Suppressor macrophage treated with lipopolysaccharide for 4 hours (primary cell): Measurements from ENCODE around the gene HOATZ.

Experiments used
- DNase-seq: peaks from one replicate; pipeline ENCODE4 v3.0.0-alpha.2; 2020

Gene HOATZ

DNA sequence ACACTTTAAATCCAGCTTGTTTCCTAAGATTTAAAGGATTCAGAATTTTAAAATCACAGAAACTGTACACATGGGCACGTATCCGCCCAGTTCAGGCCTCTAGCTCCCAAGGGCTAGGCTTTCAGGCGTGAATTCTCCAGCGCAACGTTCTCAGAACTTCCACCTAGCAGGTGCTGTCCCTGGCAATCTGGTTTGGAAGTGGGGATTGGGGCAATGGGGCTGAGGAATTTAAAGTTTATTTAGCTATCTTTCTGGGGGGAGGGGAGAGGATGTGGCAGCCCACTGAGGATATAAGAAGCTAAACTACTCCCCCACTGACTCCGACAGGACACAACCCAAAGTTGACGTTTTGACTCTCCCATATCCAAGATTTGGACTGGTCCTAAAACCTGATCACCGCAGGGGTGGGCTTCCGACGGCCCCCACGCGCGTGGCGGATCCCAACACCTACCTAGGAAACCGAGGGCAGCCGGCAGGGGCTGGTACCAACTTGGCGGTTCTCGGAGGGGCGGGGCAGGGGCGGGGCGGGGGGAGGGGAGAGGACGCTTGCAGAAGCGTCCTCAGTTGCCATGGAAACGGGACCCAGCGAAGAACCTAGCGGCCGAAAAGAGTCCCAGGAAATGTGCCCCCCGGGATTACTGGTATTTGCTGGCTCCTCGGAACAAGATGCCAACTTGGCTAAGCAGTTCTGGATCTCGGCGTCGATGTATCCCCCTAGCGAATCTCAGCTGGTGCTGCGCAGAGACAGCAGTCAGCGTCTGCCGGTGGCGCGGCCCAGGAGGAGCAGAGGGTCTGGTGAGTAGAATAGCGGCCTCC lies at the start of gene HOATZ:
TSS of gene HOATZ (plus strand) at position 563 of the 816 bp plus-strand sequence. CDS start at position 570, 7 bp downstream.
- no peak for DNase-seq

- DNase-seq: no peak
Measured at GRCh38 chr11:111465400-111465799, 49.2 kb upstream of the HOATZ start.

DNA sequence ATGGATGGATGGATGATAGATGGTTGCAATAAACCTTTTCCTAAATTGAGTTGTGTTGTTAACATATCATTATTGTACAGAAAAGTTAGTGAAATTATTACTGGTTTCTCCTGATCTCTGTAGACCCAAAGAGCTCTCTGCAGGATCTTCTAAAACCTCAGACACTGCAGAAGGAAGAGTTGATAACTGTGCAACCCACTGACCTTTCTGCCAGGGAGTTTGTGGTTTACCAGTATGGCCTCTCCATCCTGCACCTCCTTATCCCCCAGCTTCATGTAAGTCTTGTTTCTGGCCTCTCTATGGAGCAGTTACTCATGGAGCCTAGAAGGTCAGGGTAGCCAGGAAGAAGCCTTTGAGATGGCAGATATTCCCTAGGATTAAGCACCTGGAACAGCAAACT lies 48.0 kb upstream of the HOATZ start:
- no peak for DNase-seq

- no peak for DNase-seq
Measured at GRCh38 chr11:111469200-111469599, 45.4 kb upstream of the HOATZ start.

DNA sequence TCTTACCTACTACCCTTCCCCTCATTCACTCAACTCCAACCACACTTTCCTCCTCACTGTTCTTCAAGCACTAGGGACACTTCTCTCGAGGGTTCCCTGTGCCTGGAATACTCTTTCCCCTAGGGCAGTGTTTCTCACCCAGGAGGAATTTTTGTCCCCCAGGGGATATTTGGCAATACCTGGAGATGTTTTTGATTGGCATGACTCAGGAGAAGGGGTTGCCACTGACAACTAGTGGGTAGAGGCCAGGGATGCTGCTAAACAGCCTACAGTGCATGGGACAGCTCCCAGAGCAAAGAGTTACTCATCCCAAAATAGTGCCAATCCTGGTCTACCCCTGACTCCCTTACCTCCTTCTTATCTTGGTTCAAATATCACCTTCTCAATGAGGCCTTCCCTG lies 42.4 kb upstream of the HOATZ start:
- no peak for DNase-seq

GRCh38 chr11:111474432-111474831 lies 40.1 kb upstream of the HOATZ start:
- no peak for DNase-seq

GRCh38 chr11:111476366-111476765 lies 38.2 kb upstream of the HOATZ start:
- no peak for DNase-seq

- DNase-seq: no peak
Measured at GRCh38 chr11:111476956-111477355, 37.6 kb upstream of the HOATZ start.

GRCh38 chr11:111477898-111478297 lies 36.7 kb upstream of the HOATZ start:
- DNase-seq: no peak

GRCh38 chr11:111479666-111480065 lies 34.9 kb upstream of the HOATZ start:
- DNase-seq: no peak

GRCh38 chr11:111483431-111483830 lies 31.1 kb upstream of the HOATZ start:
- DNase-seq: no peak

DNA sequence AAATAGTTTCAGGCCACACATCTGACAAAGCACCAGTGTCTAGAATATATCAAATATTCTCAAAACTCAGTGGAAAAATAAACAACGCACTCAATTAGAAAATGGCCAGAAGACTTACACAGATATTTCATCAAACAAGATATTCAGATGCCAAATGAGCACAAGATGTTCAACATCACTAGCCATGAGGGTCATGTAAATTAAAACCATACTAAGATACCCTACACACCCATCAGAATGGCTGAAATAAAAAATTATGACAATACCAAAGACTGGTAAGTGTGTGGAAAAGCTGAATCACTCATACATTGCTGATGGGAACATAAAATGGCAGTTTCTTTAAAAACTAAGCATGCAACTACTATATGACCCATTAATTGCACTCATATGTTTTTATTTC lies 24.1 kb upstream of the HOATZ start:
- no peak for DNase-seq

GRCh38 chr11:111494040-111494439 lies 20.5 kb upstream of the HOATZ start:
- no peak for DNase-seq

- no peak for DNase-seq
Measured at GRCh38 chr11:111499483-111499882, 15.1 kb upstream of the HOATZ start.

GRCh38 chr11:111500481-111500880 lies 14.1 kb upstream of the HOATZ start:
- no peak for DNase-seq

GRCh38 chr11:111502611-111503010 lies 12.0 kb upstream of the HOATZ start:
- DNase-seq: no peak

DNA sequence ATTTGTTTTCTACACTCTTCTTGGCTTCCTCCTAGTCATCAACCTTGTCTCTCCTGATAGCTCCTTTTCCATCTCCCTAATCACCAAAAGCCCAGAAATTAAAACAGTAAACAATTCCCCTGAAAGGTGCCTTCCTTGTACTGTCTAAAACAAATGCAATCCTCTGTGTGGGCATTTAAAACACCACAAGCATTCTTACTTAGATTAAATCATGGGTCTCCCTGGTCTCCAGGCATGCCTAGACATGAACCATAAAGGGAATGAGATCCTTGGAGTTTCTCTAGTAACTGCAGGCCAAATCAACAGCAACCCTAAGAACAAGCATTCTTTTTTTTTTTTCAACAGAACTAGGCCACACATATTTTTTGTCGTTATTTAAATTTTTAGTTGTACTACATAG lies 4.3 kb upstream of the HOATZ start:
- DNase-seq: no peak

GRCh38 chr11:111512296-111513239 lies 2.0 kb upstream of the HOATZ start, which contains the start of gene BTG4:
TSS of gene BTG4 (minus strand) at chr11:111512386. CDS start at chr11:111498776, 13,610 bp downstream.
- peak; percentile 27 for DNase-seq

DNA sequence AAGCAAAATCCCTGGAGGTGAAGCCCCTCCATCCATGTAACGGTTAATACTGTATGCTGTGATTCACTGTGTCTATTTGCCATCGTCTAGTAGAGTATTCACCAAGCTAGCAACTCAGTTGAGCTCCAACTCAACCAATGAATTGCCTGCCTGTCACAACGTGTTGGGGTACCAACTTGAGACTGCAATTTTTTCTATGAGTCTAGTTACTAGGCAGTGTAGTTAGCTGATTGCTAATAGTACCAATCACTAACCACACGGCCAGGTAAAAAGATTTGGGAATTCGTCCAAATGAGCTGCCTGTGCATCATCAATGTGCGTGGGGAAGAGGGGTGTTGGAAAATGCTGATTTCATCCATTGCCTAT lies 1.4 kb upstream of the HOATZ start:
- no peak for DNase-seq

GRCh38 chr11:111515591-111515990 lies 1.0 kb downstream of the HOATZ start:
- DNase-seq: no peak

GRCh38 chr11:111518668-111519067 lies 4.1 kb downstream of the HOATZ start:
- DNase-seq: no peak

DNA sequence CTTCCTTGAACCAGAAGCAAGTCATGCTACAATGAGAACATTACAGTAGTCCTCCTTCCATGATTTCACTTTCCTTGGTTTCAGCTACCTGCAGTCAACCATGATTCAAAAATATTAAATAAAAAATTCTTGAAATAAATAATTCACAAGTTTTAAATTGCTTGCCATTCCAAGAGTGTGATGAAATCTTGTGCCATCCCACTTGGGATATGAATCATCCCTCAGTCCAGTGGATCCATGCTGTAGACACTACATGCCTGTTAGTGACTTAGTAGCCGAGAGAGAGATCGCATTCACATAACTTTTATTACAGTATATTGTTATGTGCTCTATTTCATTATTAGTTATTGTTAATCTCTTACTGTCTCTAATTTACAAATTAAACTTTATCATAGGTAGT lies 6.0 kb downstream of the HOATZ start:
- no peak for DNase-seq

- DNase-seq: no peak
Measured at GRCh38 chr11:111521135-111521534, 6.6 kb downstream of the HOATZ start.

GRCh38 chr11:111522426-111522825 lies 7.8 kb downstream of the HOATZ start:
- DNase-seq: no peak
